HCT116 (cell line): ENCODE data around the gene MMADHC. TPM values are rescaled to one million over a fixed set of nuclear protein-coding genes. Genes with fewer than 3 reads are reported as not detected.

Experiments
- ATAC-seq: fragments of 200-7000 bp; cut with Tn5 transposase; 2 replicates; pipeline ENCODE4 v1.9.1; 2020; ENCODE audit warnings: mild to moderate bottlenecking, moderate library complexity
- BruUV-seq: library from RNA; stranded (reverse); fragments of 400-500 nt; replicated peaks from 2 replicates; lab custom pipeline; 2021; lab: Mats Ljungman, UMichigan
- CTCF ChIA-PET: fragments of 300-600 bp; sonication (Branson Sonifier 250); formaldehyde crosslinking; loops from one replicate; lab custom pipeline; 2021; ENCODE audit warnings: antibody characterized with exemption; lab: Charles Lee
- POLR2A ChIA-PET: fragments of 300-600, 350-600 bp; sonication (Branson Sonifier 250); formaldehyde crosslinking; loops from one replicate; lab custom pipeline; 2021; ENCODE audit warnings: antibody characterized with exemption; lab: Charles Lee
- RAD21 ChIA-PET, 2 experiments: fragments of 300-600 bp; sonication (Branson Sonifier 250); formaldehyde crosslinking; loops; one replicate each; lab custom pipeline; 2023; ENCODE audit warnings: low total read pairs in 2 of 2; ENCODE audit not compliant: uncharacterized antibody in 2 of 2, unreplicated experiment in 2 of 2, low non-redundant PET in 1 of 2; lab: Charles Lee
- DNase-seq: peaks from one replicate; pipeline ENCODE4 v3.0.0-alpha.2; 2010; ENCODE audit warnings: low read depth, low spot score
- H2AFZ ChIP-seq: fragments of 200-600 bp; shearing (Covaris generic), sonication (generic); 2 replicates; pipeline ENCODE4 v1.6.1; 2017; ENCODE audit warnings: low read depth, mixed run types, mixed read lengths, antibody characterized with exemption, low read length; ENCODE audit not compliant: poor library complexity, severe bottlenecking
- H3K27ac ChIP-seq: 2 replicates; pipeline ENCODE4 v1.5.1; 2012; ENCODE audit warnings: low read depth, low read length
- H3K27me3 ChIP-seq: fragments of 200-600 bp; sonication (generic); 2 replicates; pipeline ENCODE4 v1.6.1; 2016; ENCODE audit warnings: mixed run types, low read length, mixed read lengths; ENCODE audit not compliant: insufficient read depth
- H3K36me3 ChIP-seq, 2 experiments: fragments of 200-500 bp in 1 of 2; fragments of 200-600 bp in 1 of 2; sonication (Bioruptor generic) in 1 of 2; sonication (generic) in 1 of 2; 2 replicates each; pipeline versions ENCODE4 v1.5.1 to v1.6.1; 2014 to 2016; ENCODE audit warnings: low read length in 2 of 2, inconsistent platforms in 1 of 2, mixed read lengths in 1 of 2, mixed run types in 1 of 2; ENCODE audit not compliant: insufficient read depth in 2 of 2, control insufficient read depth in 1 of 2
- H3K4me1 ChIP-seq, 2 experiments: fragments of 200-600 bp in 1 of 2; sonication (generic) in 1 of 2; 2 replicates each; pipeline versions ENCODE4 v1.5.1 to v1.6.1; 2012 to 2017; ENCODE audit warnings: low read length in 2 of 2, inconsistent platforms in 1 of 2, mild to moderate bottlenecking in 1 of 2, mixed read lengths in 1 of 2, mixed run types in 1 of 2, moderate library complexity in 1 of 2; ENCODE audit not compliant: insufficient read depth in 2 of 2, control insufficient read depth in 1 of 2
- H3K4me2 ChIP-seq: fragments of 200-600 bp; sonication (generic); 2 replicates; pipeline ENCODE4 v1.6.1; 2017; ENCODE audit warnings: mixed run types, low read length, mixed read lengths
- H3K4me3 ChIP-seq, 2 experiments: fragments of 200-600 bp in 1 of 2; sonication (generic) in 1 of 2; replicated peaks in 1 of 2; 2 replicates each; pipeline ENCODE4 v1.5.1; 2011 to 2016; ENCODE audit warnings: low read length in 2 of 2, control low read depth in 1 of 2, low read depth in 1 of 2, mild to moderate bottlenecking in 1 of 2, mixed read lengths in 1 of 2, mixed run types in 1 of 2
- H3K79me2 ChIP-seq: fragments of 200-600 bp; sonication (generic); 2 replicates; pipeline ENCODE4 v1.6.1; 2017; ENCODE audit warnings: mild to moderate bottlenecking, mixed run types, low read length, moderate library complexity, mixed read lengths; ENCODE audit not compliant: insufficient read depth
- H3K9ac ChIP-seq: fragments of 200-600 bp; sonication (generic); 2 replicates; pipeline ENCODE4 v1.6.1; 2016; ENCODE audit warnings: low read length, mixed read lengths
- H3K9me2 ChIP-seq: fragments of 200-600 bp; sonication (generic), shearing (Covaris generic); 2 replicates; pipeline ENCODE4 v1.6.1; 2017; ENCODE audit warnings: mixed run types, mild to moderate bottlenecking, moderate library complexity; ENCODE audit not compliant: insufficient read depth
- H3K9me3 ChIP-seq, 2 experiments: fragments of 200-500 bp in 1 of 2; fragments of 200-600 bp in 1 of 2; sonication (Bioruptor generic) in 1 of 2; sonication (generic) in 1 of 2; 2 replicates each; pipeline ENCODE4 v1.6.1; 2014 to 2017; ENCODE audit warnings: low read length in 2 of 2, mixed read lengths in 2 of 2, inconsistent platforms in 1 of 2, low read depth in 1 of 2, mild to moderate bottlenecking in 1 of 2, mixed run types in 1 of 2, moderate library complexity in 1 of 2; ENCODE audit not compliant: control insufficient read depth in 1 of 2, insufficient read depth in 1 of 2
- H4K20me1 ChIP-seq: fragments of 200-600 bp; sonication (generic), shearing (Covaris generic); 2 replicates; pipeline ENCODE4 v1.6.1; 2017; ENCODE audit warnings: mixed run types, mild to moderate bottlenecking, moderate library complexity; ENCODE audit not compliant: insufficient read depth
- ATF3 ChIP-seq: IDR thresholded peaks from 2 replicates; pipeline ENCODE4 v1.6.1; 2012
- CBX3 ChIP-seq: IDR thresholded peaks from 2 replicates; pipeline ENCODE4 v1.6.1; 2012; ENCODE audit warnings: low read depth
- EGR1 ChIP-seq: IDR thresholded peaks from 2 replicates; pipeline ENCODE4 v1.6.1; 2012; ENCODE audit warnings: low read depth
- ELF1 ChIP-seq: IDR thresholded peaks from 2 replicates; pipeline ENCODE4 v1.6.1; 2012; ENCODE audit warnings: low read depth, borderline replicate concordance
- EZH2 ChIP-seq: fragments of 200-600 bp; sonication (generic); IDR thresholded peaks from 2 replicates; pipeline ENCODE4 v1.6.1; 2017; ENCODE audit warnings: antibody characterized with exemption, mixed run types
- EZH2phosphoT487 ChIP-seq: fragments of 200-600 bp; IDR thresholded peaks from 2 replicates; pipeline ENCODE4 v1.6.1; 2018; ENCODE audit warnings: antibody characterized with exemption, borderline replicate concordance
- FOSL1 ChIP-seq: IDR thresholded peaks from 2 replicates; pipeline ENCODE4 v1.6.1; 2012; ENCODE audit warnings: low read depth
- POLR2A ChIP-seq: IDR thresholded peaks from 2 replicates; pipeline ENCODE4 v1.7.0; 2011; ENCODE audit warnings: borderline replicate concordance; ENCODE audit not compliant: insufficient read depth, insufficient read length; ENCODE audit errors: extremely low read depth
- POLR2AphosphoS5 ChIP-seq: IDR thresholded peaks from 2 replicates; pipeline ENCODE4 v1.6.1; 2011; ENCODE audit warnings: mild to moderate bottlenecking, low read depth, low read length, moderate library complexity
- RAD21 ChIP-seq: IDR thresholded peaks from 2 replicates; pipeline ENCODE4 v1.6.1; 2012; ENCODE audit warnings: low read depth, mild to moderate bottlenecking
- SP1 ChIP-seq: IDR thresholded peaks from 2 replicates; pipeline ENCODE4 v1.6.1; 2012; ENCODE audit warnings: low read depth
- SRF ChIP-seq: IDR thresholded peaks from 2 replicates; pipeline ENCODE4 v1.6.1; 2012; ENCODE audit warnings: low read depth
- ZBTB33 ChIP-seq: IDR thresholded peaks from 2 replicates; pipeline ENCODE4 v1.6.1; 2011; ENCODE audit warnings: mild to moderate bottlenecking, low read length, moderate library complexity; ENCODE audit not compliant: insufficient replicate concordance; ENCODE audit errors: extremely low read depth
- ZFX ChIP-seq: fragments of 450-650 bp; IDR thresholded peaks from 2 replicates; pipeline ENCODE4 v1.6.1; 2017
- ZNF274 ChIP-seq: fragments of 200-500 bp; sonication (Bioruptor generic); IDR thresholded peaks from 2 replicates; pipeline ENCODE4 v1.6.1; 2014; ENCODE audit warnings: mild to moderate bottlenecking, low read depth, low read length, inconsistent platforms
- intact Hi-C: fragments of 100-400 bp; cut with micrococcal nuclease; formaldehyde crosslinking; loops from 2 replicates; pipeline ENCODE4 v1.10.0; 2022
- total RNA-seq: library from RNA; stranded (reverse); gene quantifications from one replicate; pipeline ENCODE4 v1.2.1, GENCODE V29; 2021; ENCODE audit not compliant: unreplicated experiment
- TF ChIP-seq, protein P1 (sequence below), 3 experiments: fragments of 200-600 bp in 1 of 3; sonication (generic) in 1 of 3; IDR thresholded peaks in 2 of 3; conservative IDR thresholded peaks in 1 of 3; 2 replicates each; pipeline ENCODE4 v1.5.1; 2012 to 2017; ENCODE audit warnings: low read depth in 2 of 3, low read length in 2 of 3, antibody characterized with exemption in 1 of 3, borderline replicate concordance in 1 of 3, control low read depth in 1 of 3, mild to moderate bottlenecking in 1 of 3, mixed read lengths in 1 of 3, mixed run types in 1 of 3, moderate library complexity in 1 of 3; ENCODE audit not compliant: insufficient read depth in 1 of 3

The MMADHC gene
- total RNA-seq, 1 experiment from 2014 or later = 135 TPM

DNA sequence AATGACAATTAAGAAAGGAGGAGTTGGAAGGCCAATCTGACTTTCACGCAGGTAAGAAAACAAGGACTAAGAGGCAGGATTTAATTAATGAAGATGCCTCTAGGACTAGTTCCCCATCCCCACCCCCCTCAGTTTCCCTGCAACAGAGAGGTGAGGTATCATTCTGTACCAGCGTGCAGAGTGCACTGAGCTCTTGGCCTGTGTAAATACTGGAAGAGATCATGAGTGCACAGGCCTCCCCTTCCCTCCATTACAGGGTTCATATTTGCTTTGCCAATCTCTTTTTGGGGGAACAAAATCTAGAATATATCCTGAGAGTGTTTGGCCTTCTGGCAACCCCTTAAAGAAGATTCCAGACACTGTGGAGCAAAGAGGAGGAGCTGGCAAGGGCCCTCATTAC, 60.9 kb downstream of the MMADHC start:
- ChIA-PET CTCF (no interaction called here), POLR2A (no interaction called here)
- Histone ChIP-seq H3K9me3 (no peaks in the 10 kb centered on the region), H3K9ac (no peak overlapping the region), H4K20me1 (no peaks in the 10 kb centered on the region), H3K27me3 (no peaks in the 10 kb centered on the region), H3K36me3 (no peaks in the 10 kb centered on the region), H3K27ac (no peak overlapping the region), H3K4me3 (no peak overlapping the region), H3K79me2 (no peaks in the 10 kb centered on the region), H3K9me2 (no peaks in the 10 kb centered on the region), H2AFZ (no peak overlapping the region)
- ATAC-seq = no peak
- TF ChIP-seq FOSL1 (no peak), ATF3 (no peak), POLR2AphosphoS5 (no peak), POLR2A (no peak), ZBTB33 (no peak), EZH2phosphoT487 (no peak), EZH2 (no peak), ZFX (no peak), CBX3 (no peak), SRF (no peak), SP1 (no peak), ZNF274 (no peak), RAD21 (no peak), EGR1 (no peak), ELF1 (no peak)
- TF ChIP-seq, protein P1, sequence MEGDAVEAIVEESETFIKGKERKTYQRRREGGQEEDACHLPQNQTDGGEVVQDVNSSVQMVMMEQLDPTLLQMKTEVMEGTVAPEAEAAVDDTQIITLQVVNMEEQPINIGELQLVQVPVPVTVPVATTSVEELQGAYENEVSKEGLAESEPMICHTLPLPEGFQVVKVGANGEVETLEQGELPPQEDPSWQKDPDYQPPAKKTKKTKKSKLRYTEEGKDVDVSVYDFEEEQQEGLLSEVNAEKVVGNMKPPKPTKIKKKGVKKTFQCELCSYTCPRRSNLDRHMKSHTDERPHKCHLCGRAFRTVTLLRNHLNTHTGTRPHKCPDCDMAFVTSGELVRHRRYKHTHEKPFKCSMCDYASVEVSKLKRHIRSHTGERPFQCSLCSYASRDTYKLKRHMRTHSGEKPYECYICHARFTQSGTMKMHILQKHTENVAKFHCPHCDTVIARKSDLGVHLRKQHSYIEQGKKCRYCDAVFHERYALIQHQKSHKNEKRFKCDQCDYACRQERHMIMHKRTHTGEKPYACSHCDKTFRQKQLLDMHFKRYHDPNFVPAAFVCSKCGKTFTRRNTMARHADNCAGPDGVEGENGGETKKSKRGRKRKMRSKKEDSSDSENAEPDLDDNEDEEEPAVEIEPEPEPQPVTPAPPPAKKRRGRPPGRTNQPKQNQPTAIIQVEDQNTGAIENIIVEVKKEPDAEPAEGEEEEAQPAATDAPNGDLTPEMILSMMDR (IDR thresholded peaks at IDR 0.05 in 2 of 3, conservative IDR thresholded peaks at IDR 0.05 in 1 of 3; ENCODE audit: borderline replicate concordance in 1 of 3, insufficient read depth in 1 of 3, low read depth in 2 of 3, low read length in 2 of 3) = no peak
- TF ChIP-seq, all 23 proteins: peak for 0
- RAD21 ChIA-PET = no interaction called here
- Histone ChIP-seq H3K4me1 (no peaks in the 10 kb centered on the region), H3K4me2 (no peak overlapping the region)
- BruUV-seq = no TSS peak
- intact Hi-C loops = no loop called here
- DNase-seq = no peak
